Activated CD8-positive, alpha-beta memory T cell treated with anti-CD3 and anti-CD28 coated beads for 4 hours (primary cell): Measurements from ENCODE around the gene CRISPLD2.
"Not testable (repeated sequence)": the region's sequence is repeated elsewhere in the genome, so short reads cannot be mapped to it uniquely, and the experiment has no call there.

Experiments
- DNase-seq, 2 donors: peaks; one replicate each; pipeline ENCODE4 v3.0.0-alpha.2; 2020; ENCODE audit warnings: low read depth in 2 of 2

Gene CRISPLD2

DNA sequence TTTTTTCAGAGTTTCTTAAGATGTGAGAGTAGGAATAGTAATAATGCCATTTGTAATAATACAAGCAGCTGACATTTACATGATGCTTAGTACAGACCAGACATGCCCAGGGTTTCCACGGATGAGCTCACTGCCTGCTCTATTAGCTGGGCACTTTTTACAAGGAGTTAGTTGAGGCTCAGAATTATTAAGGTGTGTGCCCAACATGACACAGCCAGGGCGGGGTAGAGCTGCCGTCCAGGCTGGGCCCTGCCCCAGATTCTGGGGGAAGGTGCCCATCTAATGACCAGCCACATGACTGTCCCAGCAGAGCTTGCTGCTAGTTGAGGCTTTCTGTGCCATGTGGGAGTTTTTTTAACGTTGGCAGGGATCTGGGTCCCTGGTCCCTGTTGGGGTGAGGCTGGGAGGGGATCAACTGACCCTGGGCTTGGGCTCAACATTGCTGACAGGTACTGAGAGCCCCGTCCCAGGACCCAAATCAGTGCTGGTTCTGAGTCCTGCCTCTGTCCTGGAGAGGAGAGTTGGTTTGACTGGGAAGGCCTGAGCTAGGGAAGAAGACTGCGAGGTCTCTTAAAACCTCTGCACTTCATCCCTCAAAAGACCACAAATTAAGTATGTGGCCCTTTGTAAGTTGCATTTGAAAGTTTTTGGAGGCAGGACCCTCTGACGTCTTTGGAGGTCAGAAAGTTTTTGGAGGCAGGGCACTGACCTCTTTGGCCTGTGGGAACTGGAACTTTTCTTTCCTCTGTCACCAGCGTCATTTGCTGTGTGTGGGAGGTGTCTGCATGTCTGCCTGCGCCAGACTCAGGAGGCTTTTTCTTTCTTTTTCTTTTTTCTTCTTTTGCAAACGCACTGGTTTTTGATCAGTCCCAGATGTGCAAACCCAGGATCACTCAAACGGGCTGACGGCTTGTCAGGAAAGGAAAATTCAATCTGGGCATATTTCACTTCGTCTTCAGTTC, 2.2 kb downstream of the CRISPLD2 start:
- DNase-seq = no peak

DNA sequence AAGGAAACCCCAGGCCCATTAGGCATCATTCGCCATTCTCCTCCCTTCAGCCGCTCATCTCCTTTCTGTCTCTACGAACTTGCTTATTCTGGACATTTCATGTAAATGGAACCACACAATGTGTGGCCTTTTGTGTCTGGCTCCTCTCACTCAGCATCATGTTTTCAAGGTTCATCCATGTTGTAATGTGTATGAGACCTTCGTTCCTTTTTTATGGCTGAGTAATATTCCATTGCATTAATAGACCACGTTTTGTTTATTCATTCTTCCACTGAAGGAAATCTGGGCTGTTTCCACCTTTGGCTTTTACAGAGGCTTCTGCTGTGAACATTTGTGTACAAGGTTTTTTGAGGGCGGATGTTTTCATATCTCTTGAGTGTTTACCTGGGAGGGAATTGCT, 3.2 kb downstream of the CRISPLD2 start:
- DNase-seq = no peak

DNA sequence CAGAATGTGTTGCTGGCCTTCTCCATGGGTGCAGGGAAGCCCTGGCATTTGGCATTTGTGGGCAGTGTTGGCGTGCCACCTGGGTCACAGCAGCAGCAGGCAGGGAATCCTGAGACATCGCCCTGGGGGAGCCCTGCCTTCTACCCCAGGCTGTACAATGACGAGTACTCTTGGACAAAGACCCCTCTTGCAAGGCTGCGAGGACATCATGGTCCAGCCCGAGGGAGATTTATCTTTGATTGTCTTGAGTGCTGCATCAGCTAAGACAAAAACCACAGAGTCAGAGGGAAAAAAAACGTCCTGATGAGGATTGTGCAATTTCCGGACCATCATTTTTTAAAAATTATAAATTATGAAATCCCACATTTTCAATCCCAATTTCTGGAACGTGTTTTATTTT, 3.7 kb downstream of the CRISPLD2 start:
- DNase-seq = no peak

DNA sequence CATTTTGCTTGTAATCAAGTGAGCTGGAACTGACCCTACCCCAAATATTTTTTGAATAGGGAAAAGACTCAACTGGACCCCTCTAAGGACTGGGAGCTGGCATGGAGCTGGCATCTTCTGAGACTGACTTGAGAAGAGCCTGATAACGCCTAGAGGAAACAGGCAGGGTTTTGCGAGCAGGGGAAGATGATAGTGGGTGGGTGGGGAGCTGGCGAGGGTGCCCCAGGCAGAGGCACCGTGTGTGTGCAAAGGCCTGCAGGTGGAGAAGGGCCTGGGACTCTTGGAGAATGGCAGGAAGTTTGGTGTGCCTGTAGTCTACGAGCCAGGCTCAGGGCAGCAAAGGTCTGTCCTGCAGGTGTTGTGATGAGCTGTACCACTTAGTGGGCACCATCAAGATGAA, 4.1 kb downstream of the CRISPLD2 start:
- DNase-seq = no peak

DNA sequence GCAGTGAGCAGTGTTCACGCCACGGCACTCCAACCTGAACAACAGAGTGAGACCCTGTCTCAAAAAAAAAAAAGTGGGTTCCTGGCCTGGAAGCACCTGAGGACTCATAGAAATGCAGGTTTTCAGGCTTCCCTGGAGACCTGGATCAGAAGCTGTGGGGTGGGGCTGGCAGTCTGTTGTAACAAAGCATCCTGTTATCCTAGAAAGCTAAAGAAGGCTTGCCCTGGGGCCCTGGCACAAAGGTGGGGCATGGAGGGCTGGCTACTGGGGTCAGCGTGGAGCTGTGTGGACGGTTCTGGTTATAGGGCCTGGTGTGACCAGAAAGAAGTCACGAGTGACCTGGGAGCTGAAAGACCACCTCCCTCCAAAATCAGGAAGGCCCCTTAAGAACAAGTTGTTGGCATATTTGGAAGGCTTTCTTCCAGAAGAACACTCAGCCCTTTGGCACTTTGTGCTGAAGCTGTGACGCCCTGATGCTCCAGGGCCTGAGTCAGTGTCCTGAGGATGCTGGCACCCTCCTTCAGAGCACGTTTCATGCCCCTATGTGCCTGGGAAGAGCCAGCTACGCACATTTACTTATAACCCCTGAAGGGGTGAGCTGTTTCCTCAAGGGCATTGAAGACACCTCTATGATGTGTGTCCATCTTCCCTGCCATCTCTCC, 6.2 kb downstream of the CRISPLD2 start:
- DNase-seq = no peak

DNA sequence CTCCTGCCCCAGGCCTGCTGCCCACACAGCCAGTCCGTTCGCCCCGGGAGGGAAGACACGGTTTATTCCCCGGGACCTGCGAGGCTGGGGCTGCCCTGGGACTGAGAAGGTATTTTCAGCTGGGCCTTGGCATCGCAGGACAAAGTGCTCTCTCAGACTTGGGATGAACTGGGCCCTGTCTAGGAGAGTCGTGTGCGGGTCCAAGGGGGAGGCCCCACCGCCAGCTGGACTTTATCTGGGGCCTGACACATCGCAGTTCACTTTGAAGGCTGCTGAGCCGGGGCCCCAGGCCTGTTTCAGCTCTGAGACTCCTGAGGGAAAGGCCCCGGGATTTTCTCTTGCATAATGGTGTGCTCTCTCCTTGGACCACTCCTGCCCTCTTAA, 6.8 kb downstream of the CRISPLD2 start:
- DNase-seq = no peak

DNA sequence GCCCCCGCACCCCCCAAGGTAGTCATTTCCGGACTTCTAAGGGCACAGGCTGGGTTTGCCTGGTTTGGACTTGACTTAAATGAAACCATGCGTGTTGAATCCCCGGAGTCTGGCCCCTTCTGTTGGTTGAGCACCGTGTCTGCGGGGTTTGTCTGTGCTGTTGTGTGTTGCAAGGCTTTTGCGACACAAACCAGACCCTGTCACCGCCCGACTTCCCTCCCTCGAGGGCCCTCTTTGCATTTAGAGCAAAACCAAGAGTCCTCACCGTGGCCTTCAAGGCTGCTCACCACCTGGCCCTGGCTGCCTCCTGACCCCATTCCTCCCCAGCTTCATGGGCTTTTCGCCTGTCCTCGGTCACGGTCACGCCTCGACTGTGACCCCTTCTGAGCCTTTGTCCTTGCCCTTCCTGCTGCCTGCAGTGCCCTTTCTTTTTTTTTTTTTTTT, 7.4 kb downstream of the CRISPLD2 start:
- no peak for DNase-seq

DNA sequence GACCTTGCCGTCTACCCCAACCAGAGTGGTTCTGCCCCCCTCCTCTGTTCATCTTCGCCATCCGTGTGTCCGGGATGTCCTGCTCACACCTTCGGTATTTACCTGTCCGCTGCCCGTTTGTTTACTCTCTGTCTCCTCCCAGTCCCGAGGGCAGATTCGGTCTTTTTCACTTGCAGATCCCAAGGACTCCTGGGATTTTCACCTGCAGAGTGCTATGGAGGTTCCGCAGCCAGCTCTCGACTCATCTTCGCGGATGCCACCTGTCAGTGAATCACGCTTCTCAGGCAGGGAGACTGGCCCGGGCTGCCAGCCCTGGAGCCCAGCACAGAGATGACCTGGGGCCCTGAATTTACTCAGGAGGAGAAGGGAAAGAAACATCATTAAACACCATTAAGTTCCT, 8.1 kb downstream of the CRISPLD2 start:
- no peak for DNase-seq

DNA sequence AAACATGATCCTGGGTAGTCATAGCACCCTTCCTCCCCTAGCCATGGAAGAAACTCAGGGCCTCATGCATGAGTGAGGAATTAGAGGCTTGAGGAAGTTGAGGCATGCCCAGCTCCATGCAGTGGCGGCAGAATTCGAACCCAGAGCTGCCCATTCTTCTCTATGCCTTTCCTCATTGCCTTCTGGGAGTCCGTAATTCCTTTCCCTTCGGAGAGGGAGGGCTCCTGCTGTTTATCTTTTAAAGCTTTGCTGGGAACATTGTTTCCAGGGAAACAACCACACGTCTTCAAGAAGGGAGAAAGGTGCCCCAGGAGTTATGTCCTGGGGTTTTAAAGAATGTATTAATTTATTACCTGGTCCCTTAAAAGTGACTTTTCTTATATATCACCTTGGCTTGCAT, 8.5 kb downstream of the CRISPLD2 start:
- DNase-seq = no peak

DNA sequence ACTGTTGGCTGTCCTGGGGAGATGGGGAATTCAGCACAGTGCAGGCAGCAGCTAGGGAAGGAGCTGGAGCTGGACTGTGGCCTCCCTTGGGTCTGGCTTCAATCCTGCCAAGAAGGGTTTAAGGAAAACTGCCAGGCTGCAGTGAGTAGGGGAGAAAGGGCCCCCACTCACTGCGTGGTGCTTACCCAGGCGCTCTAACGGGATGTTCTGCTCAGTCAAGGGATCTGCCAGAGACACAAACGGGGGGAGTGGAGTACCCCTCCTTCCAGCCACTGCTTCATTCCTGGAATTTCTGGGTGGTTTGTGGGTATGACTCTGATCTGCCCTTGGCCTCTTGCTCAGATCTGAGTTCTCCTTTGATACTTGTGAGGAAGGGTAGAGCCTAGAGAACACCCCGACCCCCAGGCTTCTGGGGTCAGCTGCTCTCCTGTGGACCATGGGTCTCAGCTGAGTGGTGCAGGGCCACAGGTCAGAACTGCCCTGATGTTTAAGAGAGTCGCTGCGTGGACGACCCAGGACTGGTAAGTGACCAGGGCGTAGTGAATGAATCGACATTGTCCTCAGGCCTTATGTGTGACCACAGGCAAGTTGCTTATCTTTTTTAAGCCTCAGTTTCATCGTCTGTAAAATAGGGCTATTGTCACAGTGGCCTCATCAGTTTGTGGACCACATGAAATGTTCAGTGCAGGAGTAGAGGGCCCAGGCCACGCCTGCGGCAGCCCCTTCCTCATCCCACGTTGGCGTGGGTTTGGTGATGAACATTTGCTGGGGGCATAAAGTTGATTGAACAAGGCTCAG, 9.6 kb downstream of the CRISPLD2 start:
- DNase-seq = no peak

DNA sequence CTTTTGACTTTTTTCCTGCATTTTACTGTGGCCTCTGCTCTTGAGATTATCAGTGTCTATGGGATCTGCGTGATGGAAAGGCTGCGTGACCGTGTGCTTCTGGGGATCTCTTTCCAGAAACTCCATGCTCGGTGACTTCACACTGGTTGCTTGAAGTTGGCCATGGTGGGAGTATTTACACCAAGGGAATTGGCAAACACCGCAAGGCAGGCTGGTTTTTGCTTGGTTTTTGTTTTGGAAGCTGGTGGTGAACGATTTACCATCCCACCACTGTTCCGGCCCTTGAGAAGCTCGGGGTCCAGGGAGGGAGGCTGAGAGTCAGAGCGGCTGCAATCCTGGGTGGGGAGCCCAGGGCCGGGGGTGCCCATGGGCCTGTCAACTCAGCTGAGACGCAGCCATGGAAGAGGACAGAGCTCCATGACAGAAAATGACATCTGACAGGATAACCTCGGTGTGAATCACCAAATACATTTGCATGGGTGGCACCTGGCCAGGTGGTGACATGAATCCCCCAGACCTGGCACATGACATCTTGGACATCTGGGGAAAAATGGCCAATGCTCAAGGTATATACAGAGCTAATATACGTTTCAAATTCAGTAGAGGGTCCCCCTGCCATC, 11.1 kb downstream of the CRISPLD2 start:
- no peak for DNase-seq

DNA sequence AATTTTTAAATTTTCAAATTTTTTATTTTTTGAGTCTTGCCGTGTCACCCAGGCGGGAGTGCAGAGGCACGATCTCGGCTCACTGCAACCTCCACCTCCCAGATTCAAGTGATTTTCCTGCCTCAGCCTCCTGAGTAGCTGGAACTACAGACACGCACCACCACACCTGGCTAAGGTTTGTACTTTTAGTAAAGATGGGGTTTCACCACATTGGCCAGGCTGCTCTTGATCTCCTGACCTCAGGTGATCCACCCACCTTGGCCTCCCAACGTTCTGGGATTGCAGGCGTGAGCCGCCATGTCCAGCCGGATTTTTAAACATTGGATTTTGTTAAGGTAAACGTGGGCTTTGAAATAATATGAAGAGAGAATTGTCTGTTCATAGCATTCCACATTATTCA, 11.9 kb downstream of the CRISPLD2 start:
- DNase-seq = not testable (repeated sequence)

DNA sequence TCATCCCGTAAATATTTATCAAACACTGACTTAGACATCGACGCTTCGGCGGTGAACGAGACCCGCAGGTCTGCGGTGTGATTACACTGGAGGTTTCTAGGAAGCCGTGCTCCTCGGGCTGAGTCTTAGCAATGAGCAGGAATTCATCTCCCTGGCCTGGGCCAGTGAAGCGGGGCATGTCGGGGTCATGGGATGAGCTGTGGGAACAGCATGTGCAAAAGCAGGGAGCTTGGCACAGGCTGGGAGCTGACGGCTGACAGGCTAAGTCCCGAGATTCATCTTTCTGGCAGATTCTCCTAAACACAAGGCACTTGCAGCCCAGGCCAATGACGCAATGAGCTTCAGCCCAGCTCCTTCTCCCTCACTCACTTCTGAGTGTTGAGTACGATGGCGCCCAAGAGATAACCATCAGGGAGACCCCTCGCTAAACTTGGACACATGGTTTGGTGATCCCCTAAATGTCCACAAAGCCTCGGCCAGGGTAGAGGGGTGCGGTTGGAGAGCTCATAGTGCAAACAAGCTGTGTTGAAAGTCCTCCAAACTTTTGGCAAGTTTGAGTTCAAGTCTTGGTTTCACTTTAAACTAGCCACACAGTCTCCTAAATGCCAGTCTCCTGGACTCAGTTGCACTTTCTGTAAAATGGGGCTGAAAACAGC, 12.8 kb downstream of the CRISPLD2 start:
- DNase-seq = no peak

DNA sequence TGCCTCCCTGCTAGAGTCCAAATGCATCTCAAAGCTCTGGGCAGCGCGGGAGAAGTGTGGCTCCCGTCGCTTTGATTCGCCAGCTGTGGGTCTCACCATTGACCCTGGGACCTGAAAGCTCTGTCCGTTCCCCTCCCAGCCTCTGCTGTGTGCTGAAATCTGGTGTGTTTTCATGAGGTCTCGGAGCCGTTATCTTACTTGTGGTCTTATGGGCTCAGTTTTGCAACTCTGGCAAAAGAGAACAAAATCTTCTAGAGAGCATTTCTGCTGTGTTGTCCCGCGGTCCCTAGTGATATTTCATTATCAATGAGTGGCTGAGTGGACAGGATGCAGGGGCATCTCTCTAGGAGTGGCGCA, 13.3 kb downstream of the CRISPLD2 start:
- no peak for DNase-seq

DNA sequence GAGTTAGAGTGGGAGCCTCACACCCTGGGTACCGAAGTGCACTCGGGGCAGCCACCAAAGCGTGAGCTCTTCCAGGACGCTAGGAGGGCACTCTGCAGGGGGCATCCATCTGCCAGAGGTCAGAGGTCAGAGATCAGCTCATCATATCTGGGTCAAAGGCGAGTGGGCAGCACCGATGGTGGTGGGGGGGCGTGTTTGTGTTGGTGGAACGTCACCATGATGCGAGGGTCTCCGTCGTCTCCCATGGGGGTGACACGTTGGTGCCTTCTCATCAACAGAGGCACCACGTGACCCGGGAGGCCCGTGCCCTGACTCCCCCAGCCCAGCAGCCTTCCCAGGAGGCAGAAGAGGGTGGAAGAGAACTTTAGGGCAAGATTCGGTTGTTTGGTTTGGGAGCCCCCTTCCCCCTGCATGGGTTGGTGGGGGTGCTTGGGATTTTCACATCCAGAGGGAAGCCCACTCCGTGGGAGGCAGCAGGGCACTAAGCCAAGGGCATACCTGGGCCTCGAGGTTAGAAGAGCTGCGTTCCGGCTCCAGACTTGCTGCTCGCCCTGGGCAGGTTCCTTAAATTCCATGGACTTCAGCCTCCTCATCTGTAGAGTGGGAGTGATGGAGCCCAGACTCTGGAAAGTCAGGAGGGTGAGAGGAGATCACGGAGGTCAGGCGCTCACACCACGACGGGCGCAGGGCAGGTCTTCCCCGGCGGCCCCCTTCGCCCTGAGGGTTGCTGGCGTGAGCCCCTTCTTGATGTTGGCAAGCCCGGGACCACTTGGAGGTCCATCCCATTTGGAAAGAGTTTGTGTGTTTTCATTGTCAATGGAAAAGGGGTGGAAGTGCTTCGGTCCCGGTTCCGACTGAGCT, 14.0 kb downstream of the CRISPLD2 start:
- no peak for DNase-seq

DNA sequence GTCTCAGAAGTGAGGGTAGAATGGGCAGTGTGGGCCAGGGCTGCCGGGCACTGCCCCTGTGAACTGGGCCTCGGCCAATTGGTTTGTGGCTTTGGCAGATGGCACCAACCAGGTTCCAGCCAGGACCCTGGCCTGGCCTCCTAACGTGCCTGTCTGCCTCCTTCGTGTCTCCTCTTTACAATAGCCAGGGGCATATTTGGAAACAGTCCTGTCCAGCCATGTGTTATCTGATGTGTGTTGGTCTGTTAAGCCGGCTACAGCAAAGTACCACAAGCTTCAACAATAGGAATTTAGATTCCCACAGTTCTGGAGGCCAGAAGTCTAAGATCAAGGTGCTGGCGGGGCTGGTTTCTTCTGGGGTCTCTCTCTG, 14.6 kb downstream of the CRISPLD2 start:
- no peak for DNase-seq

DNA sequence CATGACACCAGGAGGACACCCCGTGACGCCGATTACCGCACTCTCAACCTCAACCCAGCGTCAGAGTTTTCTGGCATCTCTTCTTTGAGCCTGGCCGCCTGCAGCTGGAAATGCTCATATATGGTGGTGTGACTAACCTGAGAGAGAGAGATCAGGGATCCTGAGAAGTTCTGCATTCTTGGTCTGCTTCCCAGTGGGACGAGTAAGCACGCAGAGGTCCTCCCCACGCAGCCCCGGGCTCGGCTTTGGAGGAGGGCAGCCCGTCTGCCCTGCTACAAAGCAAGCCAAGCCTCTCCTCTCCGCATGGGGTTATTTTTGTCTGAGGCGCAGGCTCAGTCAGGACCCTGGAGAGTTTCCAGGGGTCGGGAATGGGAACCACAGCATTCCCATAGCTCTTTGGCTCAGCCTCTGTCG, 16.5 kb downstream of the CRISPLD2 start:
- no peak for DNase-seq

DNA sequence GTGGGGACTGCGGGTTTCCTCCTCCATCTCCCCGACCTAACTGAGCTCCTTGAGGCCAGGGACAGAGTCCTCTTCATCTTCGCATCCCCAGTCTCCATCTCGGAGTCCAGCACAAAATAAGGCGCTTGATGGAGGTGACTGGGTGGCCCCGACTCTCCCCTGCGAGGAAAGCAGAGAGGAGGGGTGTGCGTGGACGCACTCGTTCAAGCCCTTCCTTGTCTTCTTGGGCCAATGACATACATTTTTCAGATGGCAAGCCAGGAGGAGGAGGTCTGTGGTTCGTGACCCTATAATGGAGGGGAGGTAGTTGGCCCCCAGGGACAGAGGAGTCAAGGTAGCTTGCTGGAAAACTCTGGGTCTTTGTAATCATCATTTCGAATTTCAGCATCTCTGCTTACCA, 17.2 kb downstream of the CRISPLD2 start:
- DNase-seq = no peak

DNA sequence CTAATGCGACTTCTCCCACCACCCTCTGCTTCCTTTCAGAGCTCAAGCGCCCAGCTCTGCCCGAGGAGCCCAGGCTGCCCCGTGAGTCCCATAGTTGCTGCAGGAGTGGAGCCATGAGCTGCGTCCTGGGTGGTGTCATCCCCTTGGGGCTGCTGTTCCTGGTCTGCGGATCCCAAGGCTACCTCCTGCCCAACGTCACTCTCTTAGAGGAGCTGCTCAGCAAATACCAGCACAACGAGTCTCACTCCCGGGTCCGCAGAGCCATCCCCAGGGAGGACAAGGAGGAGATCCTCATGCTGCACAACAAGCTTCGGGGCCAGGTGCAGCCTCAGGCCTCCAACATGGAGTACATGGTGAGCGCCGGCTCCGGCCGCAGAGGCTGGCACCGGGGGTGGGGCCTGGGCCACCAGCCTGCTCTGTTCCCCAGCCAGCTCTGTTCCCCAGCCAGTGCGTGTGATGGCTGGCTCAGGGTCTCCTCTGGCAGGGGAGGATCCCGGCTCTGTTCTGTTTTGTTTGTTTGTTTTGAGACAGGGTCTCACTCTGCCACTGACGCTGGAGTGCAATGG, 18.7 kb downstream of the CRISPLD2 start:
- DNase-seq = no peak

DNA sequence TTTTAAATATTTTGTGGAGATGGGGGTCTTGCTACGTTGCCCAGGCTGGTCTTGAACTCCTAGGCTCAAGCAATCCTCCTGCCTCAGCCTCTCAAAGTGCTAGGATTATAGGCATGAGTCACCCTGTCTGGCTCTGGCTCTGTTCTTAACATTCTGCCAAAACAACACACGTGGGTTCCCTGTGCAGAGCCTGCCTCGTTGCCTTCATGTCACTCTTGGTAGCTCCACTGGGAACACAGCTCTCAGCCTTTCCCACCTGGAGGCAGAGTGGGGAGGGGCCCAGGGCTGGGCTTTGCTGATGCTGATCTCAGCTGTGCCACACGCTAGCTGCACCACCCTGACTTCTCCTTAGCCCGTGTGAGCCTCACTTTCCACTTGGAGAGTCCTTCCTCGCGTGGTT, 19.3 kb downstream of the CRISPLD2 start:
- DNase-seq = no peak
